Colonic mucosa (tissue), 4 donors: ENCODE results near the gene ERFE. TPM values are rescaled to one million over a fixed set of nuclear protein-coding genes. Genes with fewer than 3 reads are reported as not detected.

Source experiments
- DNase-seq: peaks from one replicate; pipeline ENCODE4 v3.0.0-alpha.2; 2020
- H3K27ac ChIP-seq: fragments of 200-600 bp; one replicate; pipeline ENCODE4 v1.8.0; 2021
- H3K27me3 ChIP-seq: fragments of 200-600 bp; one replicate; pipeline ENCODE4 v1.8.0; 2021
- H3K36me3 ChIP-seq: fragments of 200-600 bp; one replicate; pipeline ENCODE4 v1.8.0; 2021
- H3K4me1 ChIP-seq: fragments of 200-600 bp; one replicate; pipeline ENCODE4 v1.8.0; 2021; ENCODE audit warnings: mild to moderate bottlenecking
- H3K4me3 ChIP-seq: fragments of 200-600 bp; one replicate; pipeline ENCODE4 v1.8.0; 2021
- H3K9ac ChIP-seq, 2 donors: one replicate each; pipeline ENCODE4 v1.7.0; 2013; ENCODE audit warnings: control low read depth in 2 of 2, low read depth in 2 of 2, low read length in 2 of 2
- H3K9me3 ChIP-seq: fragments of 200-600 bp; one replicate; pipeline ENCODE4 v1.8.0; 2021
- CTCF ChIP-seq: fragments of 200-600 bp; IDR thresholded peaks from one replicate; pipeline ENCODE4 v1.8.0; 2022; ENCODE audit warnings: antibody characterized with exemption, mild to moderate bottlenecking
- intact Hi-C: fragments of 100-400 bp; cut with DNase I; formaldehyde crosslinking; loops from one replicate; pipeline ENCODE4 v1.14.1; 2022
- total RNA-seq, 2 donors: library from RNA; stranded (reverse); fragmentation: NEBNext Ultra II Directional in 1 of 2; extraction: Animal tissue kit (Norgen Biotek cat#: 25700) in 1 of 2; gene quantifications; one replicate each; pipeline ENCODE4 v1.2.1, GENCODE V29; 2021
- donor health status: healthy.
- donor health status: DM: no; HTN: no; CAD: no.
- donor health status: DM: no; HTN: no; CAD: no.

The ERFE gene
- total RNA-seq, 2 donors from 2014 or later: 0.50 TPM; not detected in 1

- Histone ChIP-seq H3K4me1 (no peaks in the 10 kb centered on the region), H3K4me3 (no peak overlapping the region), H3K9me3 (no peaks in the 10 kb centered on the region), H3K27me3 (peaks cover 27% of the 10 kb centered on the region), H3K9ac (peak overlapping the region in 1 of 2 donors; percentile 35), H3K36me3 (no peaks in the 10 kb centered on the region), H3K27ac (no peak overlapping the region)
- intact Hi-C loops: no loop called here
- no peak for DNase-seq
- no peak for TF ChIP-seq CTCF
These were observed 4.9 kb downstream of the ERFE start for GRCh38 chr2:238163481-238164198.

- no peak for TF ChIP-seq CTCF
- Histone ChIP-seq H3K27ac (no peak overlapping the region), H3K9me3 (no peaks in the 10 kb centered on the region), H3K27me3 (peaks cover 18% of the 10 kb centered on the region), H3K4me1 (peaks cover 2% of the 10 kb centered on the region), H3K9ac (no peak overlapping the region), H3K4me3 (no peak overlapping the region), H3K36me3 (no peaks in the 10 kb centered on the region)
- intact Hi-C loops: no loop called here
- no peak for DNase-seq
These were observed 6.1 kb downstream of the ERFE start for GRCh38 chr2:238164906-238165287.

- peaks cover 2% of the 10 kb centered on the region for H3K4me1 ChIP-seq
- no peaks in the 10 kb centered on the region for H3K36me3 ChIP-seq
- H3K9me3 ChIP-seq: no peaks in the 10 kb centered on the region
- no peak for TF ChIP-seq CTCF
- intact Hi-C loops: no loop called here
- DNase-seq: no peak
- H3K27me3 ChIP-seq: peaks cover 14% of the 10 kb centered on the region
- H3K9ac ChIP-seq: no peak overlapping the region
- H3K4me3 ChIP-seq: no peak overlapping the region
- H3K27ac ChIP-seq: no peak overlapping the region
These were observed 6.6 kb downstream of the ERFE start for GRCh38 chr2:238165288-238165921.

- no peaks in the 10 kb centered on the region for H3K36me3 ChIP-seq
These were observed 7.9 kb downstream of the ERFE start for GRCh38 chr2:238166391-238167343.

More at GRCh38 chr2:238166391-238167343, 7.9 kb downstream of the ERFE start:
- Histone ChIP-seq H3K4me3 (no peak overlapping the region), H3K9me3 (no peaks in the 10 kb centered on the region), H3K27ac (no peak overlapping the region), H3K9ac (no peak overlapping the region), H3K4me1 (peaks cover 2% of the 10 kb centered on the region), H3K27me3 (peaks cover 14% of the 10 kb centered on the region)
- intact Hi-C loops: no loop called here
- no peak for DNase-seq
- no peak for TF ChIP-seq CTCF
